Right cardiac atrium (tissue), 5 donors: ENCODE measurements around the gene MS4A12. TPM values are rescaled to one million over a fixed set of nuclear protein-coding genes. Genes with fewer than 3 reads are reported as not detected.

Source experiments
- polyA plus RNA-seq: library from polyadenylated mRNA; stranded (reverse); fragments of 200-250 nt; gene quantifications from one replicate; pipeline ENCODE4 v1.2.3, GENCODE V29; 2013
- total RNA-seq, 4 donors: library from RNA; stranded (reverse); fragmentation: NEBNext Ultra II Directional; extraction: Animal tissue kit (Norgen Biotek cat#: 25700); gene quantifications; one replicate each; pipeline ENCODE4 v1.2.1, GENCODE V29; 2021
- donor health status: healthy with polysubstance abuse.
- donor health status: DM: no; HTN: yes; CAD: no.
- donor health status: DM: no; HTN: no; CAD: no.
- donor health status: DM: no; HTN: yes; CAD: no; lungs with severe emphysema.
- donor health status: DM: yes; HTN: yes; CAD: no.

Gene MS4A12
- total and polyA plus RNA-seq, 5 donors: not detected

Other genes starting within 250 kb of the MS4A12 start
- 1 to 10 TPM in 3 of 4 donors, under 1 TPM in 1; 0.85 to 2.5 (median 1.3) TPM for gene MS4A4E, start 249.6 kb upstream of the MS4A12 start, total RNA-seq
- gene MS4A4E, start 249.6 kb upstream of the MS4A12 start, polyA plus RNA-seq: 0.27 TPM
- gene MS4A4A, start 212.1 kb upstream of the MS4A12 start, total RNA-seq: 10 to 100 TPM; 12.6 to 21.5 (median 20.1) TPM
- gene MS4A4A, start 212.1 kb upstream of the MS4A12 start, polyA plus RNA-seq: 5.1 TPM
- gene MS4A6E, start 165.5 kb upstream of the MS4A12 start, total RNA-seq: not detected
- not detected for gene MS4A6E, start 165.5 kb upstream of the MS4A12 start, polyA plus RNA-seq
- 10 to 100 TPM; 34.1 to 48.2 (median 36.0) TPM for gene MS4A7, start 114.2 kb upstream of the MS4A12 start, total RNA-seq
- 6.6 TPM for gene MS4A7, start 114.2 kb upstream of the MS4A12 start, polyA plus RNA-seq
- gene MS4A14, start 96.3 kb upstream of the MS4A12 start, total RNA-seq: 1 to 10 TPM in 2 of 4 donors, under 1 TPM in 2; 0.34 to 1.7 (median 1.1) TPM
- 0.57 TPM for gene MS4A14, start 96.3 kb upstream of the MS4A12 start, polyA plus RNA-seq
- not detected for gene MS4A5, start 63.2 kb upstream of the MS4A12 start, total RNA-seq
- not detected for gene MS4A5, start 63.2 kb upstream of the MS4A12 start, polyA plus RNA-seq
- under 1 TPM in 1 of 4 donors, not detected in 3; 0.38 TPM for gene MS4A1, start 36.9 kb upstream of the MS4A12 start, total RNA-seq
- 0.05 TPM for gene MS4A1, start 36.9 kb upstream of the MS4A12 start, polyA plus RNA-seq
- not detected for gene MS4A13, start 22.6 kb downstream of the MS4A12 start, total RNA-seq
- gene MS4A13, start 22.6 kb downstream of the MS4A12 start, polyA plus RNA-seq: not detected
- gene MS4A8, start 206.8 kb downstream of the MS4A12 start, total RNA-seq: not detected
- gene MS4A8, start 206.8 kb downstream of the MS4A12 start, polyA plus RNA-seq: 0.16 TPM
- not detected for gene MS4A18, start 231.9 kb downstream of the MS4A12 start, total RNA-seq
- gene MS4A18, start 231.9 kb downstream of the MS4A12 start, polyA plus RNA-seq: not detected